ENCODE data around the gene CDH24. TPM values are rescaled to one million over a fixed set of nuclear protein-coding genes. Genes with fewer than 3 reads are reported as not detected.
A peak's percentile ranks its signal among the peaks of the same experiment; 100 is the strongest.

CDH24 gene
- total and polyA plus RNA-seq, 9 of the 15 experiments (the other 6 are each of a cell fraction or from before 2014, with no cell fraction given) = 0.04 to 16.2 (median 4.9) TPM

GRCh38 chr14:23070262-23071129, 13.2 kb upstream of the CDH24 start:
- H3K9ac ChIP-seq (ENCODE audit: insufficient read depth in 1 of 2, low read depth in 2 of 2, low read length in 2 of 2) = peak overlapping the region; percentile 90 to 91
- no peaks in the 10 kb centered on the region for H3K9me3 ChIP-seq (replicated peaks; ENCODE audit: control insufficient read depth, insufficient read depth, low read depth, low read length)
- ChIA-PET POLR2A (interaction anchor here (0.6 to 4.6 kb wide), 13 partner anchors 8 to 599 kb away, joined by 3 to 25 read pairs (median 4); partner anchors contain the start of genes ACIN1, C14orf119, CDH24 and CIROP), CTCF (ENCODE audit: low intra/inter-chr PET ratio) (interaction anchor here (0.6 to 7.2 kb wide), 2 partner anchors 40 to 57 kb away, joined by 3 to 109 read pairs; no protein-coding TSS in a partner anchor)
- peak; percentile 63 for FAIRE-seq
- in situ Hi-C loops (cut with MboI) = no loop called here
- WGBS (ENCODE audit: insufficient coverage, low coverage, missing lambda C conversion rate) = 0% methylated on average over 8 of the region's 10 CpGs
- H3K36me3 ChIP-seq (ENCODE audit: control insufficient read depth, insufficient read depth, low read length) = peaks cover 76% of the 10 kb centered on the region
- H3K4me1 ChIP-seq (replicated peaks in 1 of 2; ENCODE audit: control insufficient read depth in 2 of 2, insufficient read depth in 2 of 2, low read length in 2 of 2) = peaks cover 20 to 26% of the 10 kb centered on the region in 2 experiments
- peak overlapping the region; percentile 89 for H3K27ac ChIP-seq (ENCODE audit: extremely low read depth, low read depth, low read length)
- peaks cover 64% of the 10 kb centered on the region for H3K79me2 ChIP-seq (ENCODE audit: control insufficient read depth, insufficient read depth, low read length)
- DNase-seq (ENCODE audit: extremely low read depth in 1 of 4, low spot score in 3 of 4) = peak; percentile 36 to 51 (median 47)
- no TSS peak for BruUV-seq (replicated peaks)
- peak overlapping the region; percentile 90 for H3K4me2 ChIP-seq (ENCODE audit: insufficient read depth, low read length)
- peak; percentile 12 for ATAC-seq
- peaks cover 5% of the 10 kb centered on the region for H3K9me1 ChIP-seq (ENCODE audit: control insufficient read depth, insufficient read depth, low read length)
- no peaks in the 10 kb centered on the region for H3K27me3 ChIP-seq (ENCODE audit: control insufficient read depth in 2 of 2, insufficient read depth in 2 of 2, low read length in 2 of 2)
- H3K4me3 ChIP-seq = peak overlapping the region; percentile 68
- H4K20me1 ChIP-seq (replicated peaks; ENCODE audit: control insufficient read depth, insufficient read depth, low read length) = peaks cover 14% of the 10 kb centered on the region; the same call in 1 of the 2 replicates
- H2AFZ ChIP-seq (ENCODE audit: low read depth, low read length) = no peak overlapping the region
- intact Hi-C loops (cut with micrococcal nuclease) = no loop called here
- TF ChIP-seq BCL6 (CRISPR knock-in tag; IDR thresholded peaks at IDR 0.05) = no peak
- TF ChIP-seq ZBTB34 (CRISPR knock-in tag; IDR thresholded peaks at IDR 0.05) = no peak
- TF ChIP-seq SAFB (IDR thresholded peaks at IDR 0.05; ENCODE audit: borderline replicate concordance, low read depth, low read length) = no peak
- TF ChIP-seq YY1 (IDR thresholded peaks at IDR 0.05; ENCODE audit: borderline replicate concordance in 1 of 3, control insufficient read depth in 1 of 3, extremely low read depth in 1 of 3, insufficient read depth in 3 of 3, insufficient read length in 1 of 3, insufficient replicate concordance in 2 of 3, low read depth in 1 of 3, low read length in 2 of 3) = no peak
- TF ChIP-seq EP300 (IDR thresholded peaks at IDR 0.05; ENCODE audit: low read length) = no peak
- no peak for TF ChIP-seq ELF4 (CRISPR knock-in tag; IDR thresholded peaks at IDR 0.05)
- no peak for TF ChIP-seq ZBTB7A (IDR thresholded peaks at IDR 0.05; ENCODE audit: borderline replicate concordance, control insufficient read depth, low read depth, low read length)
- TF ChIP-seq ZNF79 (CRISPR knock-in tag; IDR thresholded peaks at IDR 0.05; ENCODE audit: low read depth) = no peak
- TF ChIP-seq ZNF696 (CRISPR knock-in tag; conservative IDR thresholded peaks at IDR 0.05) = no peak
- no peak for TF ChIP-seq ZNF778 (CRISPR knock-in tag; IDR thresholded peaks at IDR 0.05)
- TF ChIP-seq, protein P1, sequence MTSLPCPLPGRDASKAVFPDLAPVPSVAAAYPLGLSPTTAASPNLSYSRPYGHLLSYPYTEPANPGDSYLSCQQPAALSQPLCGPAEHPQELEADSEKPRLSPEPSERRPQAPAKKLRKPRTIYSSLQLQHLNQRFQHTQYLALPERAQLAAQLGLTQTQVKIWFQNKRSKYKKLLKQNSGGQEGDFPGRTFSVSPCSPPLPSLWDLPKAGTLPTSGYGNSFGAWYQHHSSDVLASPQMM (CRISPR knock-in tag; IDR thresholded peaks at IDR 0.05) = no peak
- no peak for TF ChIP-seq L3MBTL2 (IDR thresholded peaks at IDR 0.05)
- TF ChIP-seq, protein P2, sequence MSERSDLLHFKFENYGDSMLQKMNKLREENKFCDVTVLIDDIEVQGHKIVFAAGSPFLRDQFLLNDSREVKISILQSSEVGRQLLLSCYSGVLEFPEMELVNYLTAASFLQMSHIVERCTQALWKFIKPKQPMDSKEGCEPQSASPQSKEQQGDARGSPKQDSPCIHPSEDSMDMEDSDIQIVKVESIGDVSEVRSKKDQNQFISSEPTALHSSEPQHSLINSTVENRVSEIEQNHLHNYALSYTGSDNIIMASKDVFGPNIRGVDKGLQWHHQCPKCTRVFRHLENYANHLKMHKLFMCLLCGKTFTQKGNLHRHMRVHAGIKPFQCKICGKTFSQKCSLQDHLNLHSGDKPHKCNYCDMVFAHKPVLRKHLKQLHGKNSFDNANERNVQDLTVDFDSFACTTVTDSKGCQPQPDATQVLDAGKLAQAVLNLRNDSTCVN (CRISPR knock-in tag; IDR thresholded peaks at IDR 0.05) = 0 out of 2 replicates have a peak, but pooled peaks have one; percentile 33
- TF ChIP-seq LARP7 (IDR thresholded peaks at IDR 0.05) = 0 out of 2 replicates have a peak, but pooled peaks have one; percentile 33
- no peak for TF ChIP-seq ETV5 (CRISPR knock-in tag; IDR thresholded peaks at IDR 0.05; ENCODE audit: low read depth)
- TF ChIP-seq, protein P3, sequence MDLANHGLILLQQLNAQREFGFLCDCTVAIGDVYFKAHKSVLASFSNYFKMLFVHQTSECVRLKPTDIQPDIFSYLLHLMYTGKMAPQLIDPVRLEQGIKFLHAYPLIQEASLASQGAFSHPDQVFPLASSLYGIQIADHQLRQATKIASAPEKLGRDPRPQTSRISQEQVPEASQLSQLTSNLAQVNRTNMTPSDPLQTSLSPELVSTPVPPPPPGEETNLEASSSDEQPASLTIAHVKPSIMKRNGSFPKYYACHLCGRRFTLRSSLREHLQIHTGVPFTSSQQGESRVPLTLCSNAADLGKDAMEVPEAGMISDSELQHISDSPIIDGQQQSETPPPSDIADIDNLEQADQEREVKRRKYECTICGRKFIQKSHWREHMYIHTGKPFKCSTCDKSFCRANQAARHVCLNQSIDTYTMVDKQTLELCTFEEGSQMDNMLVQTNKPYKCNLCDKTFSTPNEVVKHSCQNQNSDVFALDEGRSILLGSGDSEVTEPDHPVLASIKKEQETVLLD (IDR thresholded peaks at IDR 0.05) = no peak; the same call in 1 of the 2 replicates
